ENCODE data around the gene ZFAND3. TPM values are rescaled to one million over a fixed set of nuclear protein-coding genes. Genes with fewer than 3 reads are reported as not detected.

The ZFAND3 gene
- total RNA-seq, 2 experiments from 2014 or later, result 32.3 to 37.9 TPM

GRCh38 chr6:38067263-38067980, 247.9 kb downstream of the ZFAND3 start:
- ChIA-PET POLR2A (no interaction called here), CTCF (interaction anchor here (1.7 to 1.8 kb wide), 2 partner anchors 13 to 33 kb away, joined by 4 read pairs; no protein-coding TSS in a partner anchor)
- H3K9me3 Mint-ChIP-seq, result no peaks in the 10 kb centered on the region
- H3K4me1 Mint-ChIP-seq (ENCODE audit: low read depth), result no peaks in the 10 kb centered on the region
- DNase-seq, result no peak
- intact Hi-C loops (cut with micrococcal nuclease), result no loop called here
- H3K4me3 Mint-ChIP-seq, result no peak overlapping the region
- no peak for ATAC-seq
- peaks cover 18% of the 10 kb centered on the region for H3K36me3 Mint-ChIP-seq (ENCODE audit: low read depth)
- H3K27ac Mint-ChIP-seq, result no peak overlapping the region
- TF ChIP-seq CTCF (IDR thresholded peaks at IDR 0.05), result no peak
- H3K27me3 Mint-ChIP-seq, result no peaks in the 10 kb centered on the region

- intact Hi-C loops (cut with micrococcal nuclease), result no loop called here
- no peak for TF ChIP-seq CTCF (IDR thresholded peaks at IDR 0.05)
- CTCF ChIA-PET, result no interaction called here
- Mint-ChIP-seq H3K4me1 (ENCODE audit: low read depth) (no peaks in the 10 kb centered on the region), H3K27ac (no peak overlapping the region), H3K36me3 (ENCODE audit: low read depth) (peaks cover 7% of the 10 kb centered on the region), H3K4me3 (no peak overlapping the region), H3K27me3 (no peaks in the 10 kb centered on the region), H3K9me3 (no peaks in the 10 kb centered on the region)
- DNase-seq (no peak), ATAC-seq (no peak)
- POLR2A ChIA-PET, result no interaction called here
These were observed 249.5 kb downstream of the ZFAND3 start for GRCh38 chr6:38068854-38069590.

GRCh38 chr6:38077488-38078030, 258.0 kb downstream of the ZFAND3 start:
- H3K4me3 Mint-ChIP-seq, result no peak overlapping the region
- ATAC-seq (no peak), DNase-seq (no peak)
- TF ChIP-seq CTCF (IDR thresholded peaks at IDR 0.05), result no peak
- H3K27me3 Mint-ChIP-seq, result no peaks in the 10 kb centered on the region
- ChIA-PET POLR2A (no interaction called here), CTCF (no interaction called here)
- intact Hi-C loops (cut with micrococcal nuclease), result no loop called here
- peaks cover 15% of the 10 kb centered on the region for H3K36me3 Mint-ChIP-seq (ENCODE audit: low read depth)
- peaks cover 6% of the 10 kb centered on the region for H3K4me1 Mint-ChIP-seq (ENCODE audit: low read depth)
- H3K9me3 Mint-ChIP-seq, result no peaks in the 10 kb centered on the region
- no peak overlapping the region for H3K27ac Mint-ChIP-seq

GRCh38 chr6:38078671-38079070, 259.1 kb downstream of the ZFAND3 start:
- Mint-ChIP-seq H3K4me1 (ENCODE audit: low read depth) (peaks cover 6% of the 10 kb centered on the region), H3K4me3 (no peak overlapping the region), H3K27me3 (no peaks in the 10 kb centered on the region), H3K36me3 (ENCODE audit: low read depth) (peaks cover 15% of the 10 kb centered on the region), H3K27ac (no peak overlapping the region), H3K9me3 (no peaks in the 10 kb centered on the region)
- TF ChIP-seq CTCF (IDR thresholded peaks at IDR 0.05), result no peak
- intact Hi-C loops (cut with micrococcal nuclease), result no loop called here
- ATAC-seq (no peak), DNase-seq (no peak)
- CTCF ChIA-PET, result no interaction called here
- POLR2A ChIA-PET, result no interaction called here

- no peak for TF ChIP-seq CTCF (IDR thresholded peaks at IDR 0.05)
- Mint-ChIP-seq H3K4me1 (ENCODE audit: low read depth) (peaks cover 6% of the 10 kb centered on the region), H3K27ac (no peak overlapping the region), H3K36me3 (ENCODE audit: low read depth) (peaks cover 15% of the 10 kb centered on the region), H3K4me3 (no peak overlapping the region), H3K9me3 (no peaks in the 10 kb centered on the region), H3K27me3 (no peaks in the 10 kb centered on the region)
- DNase-seq (no peak), ATAC-seq (no peak)
- intact Hi-C loops (cut with micrococcal nuclease), result no loop called here
- POLR2A ChIA-PET, result interaction anchor here (0.9 kb wide), 1 partner anchor 9 kb away, joined by 4 read pairs; no protein-coding TSS in a partner anchor
- CTCF ChIA-PET, result no interaction called here
These were observed 259.6 kb downstream of the ZFAND3 start for GRCh38 chr6:38079107-38079506.

Data from activated CD8-positive, alpha-beta T cell treated with anti-CD3 and anti-CD28 coated beads for 36 hours (primary cell).